GM12878 (cell line): ENCODE measurements around the gene KIF9. TPM values are rescaled to one million over a fixed set of nuclear protein-coding genes. Genes with fewer than 3 reads are reported as not detected.
"Not testable (repeated sequence)": the region's sequence is repeated elsewhere in the genome, so short reads cannot be mapped to it uniquely, and the experiment has no call there.

ENCODE experiments used
- ATAC-seq: fragments of 200-7000 bp; cut with Tn5 transposase; 3 replicates; pipeline ENCODE4 v1.9.1; 2020; ENCODE audit warnings: mild to moderate bottlenecking, moderate library complexity
- BruUV-seq: library from RNA; stranded (reverse); fragments of 400-500 nt; replicated peaks from 2 replicates; lab custom pipeline; 2021; lab: Mats Ljungman, UMichigan
- CTCF ChIA-PET: fragments of 300-600 bp; sonication (Branson Sonifier 250); formaldehyde crosslinking; extraction: SDS; loops from one replicate; lab custom pipeline; 2021; ENCODE audit warnings: inconsistent platforms; lab: Yijun Ruan, JAX
- POLR2A ChIA-PET: fragments of 350-600 bp; formaldehyde crosslinking; extraction: SDS; loops from one replicate; lab custom pipeline; 2021; ENCODE audit warnings: inconsistent platforms; lab: Charles Lee
- RAD21 ChIA-PET: fragments of 300-600 bp; sonication (Branson Sonifier 250); formaldehyde crosslinking; loops from one replicate; lab custom pipeline; 2023; ENCODE audit warnings: antibody characterized with exemption; ENCODE audit not compliant: unreplicated experiment; lab: Charles Lee
- SMC1A ChIA-PET: fragments of 300-600 bp; sonication (Branson Sonifier 250); formaldehyde crosslinking; loops from one replicate; lab custom pipeline; 2023; ENCODE audit not compliant: unreplicated experiment, uncharacterized antibody; lab: Charles Lee
- DNase-seq: peaks from one replicate; pipeline ENCODE4 v3.0.0-alpha.2; 2011; ENCODE audit warnings: low read depth, low spot score
- FAIRE-seq: peaks from 3 replicates; lab custom pipeline; 2011; peaks lifted over from hg19 to GRCh38; lab: Jason Lieb, UNC
- H2AFZ ChIP-seq: 2 replicates; pipeline ENCODE4 v1.6.0; 2011; ENCODE audit warnings: low read depth, low read length, control low read depth; ENCODE audit not compliant: control insufficient read depth
- H3K27ac ChIP-seq: 2 replicates; pipeline ENCODE4 v1.5.1; 2011; ENCODE audit warnings: control low read depth; ENCODE audit not compliant: control insufficient read depth, insufficient read depth
- H3K27me3 ChIP-seq, 2 experiments: replicated peaks in 1 of 2; 2 replicates each; pipeline versions ENCODE4 v1.6.0 to v1.6.1; 2011; ENCODE audit warnings: low read length in 1 of 2; ENCODE audit not compliant: control insufficient read depth in 2 of 2, insufficient read depth in 2 of 2
- H3K36me3 ChIP-seq, 2 experiments: 2 replicates each; pipeline ENCODE4 v1.5.1; 2011; ENCODE audit warnings: low read length in 1 of 2; ENCODE audit not compliant: control insufficient read depth in 2 of 2, insufficient read depth in 2 of 2
- H3K4me1 ChIP-seq: 2 replicates; pipeline ENCODE4 v1.6.1; 2011; ENCODE audit warnings: mild to moderate bottlenecking, low read length, moderate library complexity, mixed read lengths; ENCODE audit not compliant: control insufficient read depth, insufficient read depth
- H3K4me2 ChIP-seq: 2 replicates; pipeline ENCODE4 v1.6.0; 2011; ENCODE audit warnings: control low read depth; ENCODE audit not compliant: control insufficient read depth, insufficient read depth
- H3K4me3 ChIP-seq: fragments of 200-600 bp; sonication (generic); 2 replicates; pipeline ENCODE4 v1.5.1; 2016
- H3K79me2 ChIP-seq: 2 replicates; pipeline ENCODE4 v1.6.0; 2011; ENCODE audit warnings: low read length; ENCODE audit not compliant: control insufficient read depth, insufficient read depth
- H3K9ac ChIP-seq: 2 replicates; pipeline ENCODE4 v1.8.0; 2011; ENCODE audit warnings: low read length, control low read depth, mixed read lengths; ENCODE audit not compliant: control insufficient read depth, insufficient read depth
- H3K9me3 ChIP-seq: replicated peaks from 3 replicates; pipeline ENCODE4 v1.5.1; 2011; ENCODE audit warnings: mild to moderate bottlenecking, low read length; ENCODE audit not compliant: control insufficient read depth, insufficient read depth
- H4K20me1 ChIP-seq: 2 replicates; pipeline ENCODE4 v1.6.0; 2011; ENCODE audit not compliant: control insufficient read depth, insufficient read depth
- POLR2AphosphoS5 ChIP-seq: IDR thresholded peaks from 2 replicates; pipeline ENCODE4 v1.6.1; 2011; ENCODE audit warnings: mild to moderate bottlenecking, low read length, inconsistent platforms
- WGBS: methylation state at CpG from one replicate; pipeline ENCODE4 v1.1.6; 2016; ENCODE audit warnings: low lambda C conversion rate; ENCODE audit not compliant: insufficient replicate concordance, insufficient coverage; ENCODE audit errors: missing lambda C conversion rate; 5-methylcytosine and 5-hydroxymethylcytosine counted together
- in situ Hi-C: fragments of 300-500 bp; cut with MboI; formaldehyde crosslinking; loops from 9 replicates; pipeline ENCODE4 v1.14.3; 2018; ENCODE audit warnings: mixed read lengths
- intact Hi-C: fragments of 100-400 bp; cut with micrococcal nuclease; formaldehyde crosslinking; loops from one replicate; pipeline ENCODE4 v1.14.2; 2022; ENCODE audit not compliant: unreplicated experiment
- polyA plus RNA-seq, 11 experiments: library from polyadenylated mRNA; depleted of rRNA in 4 of 11; unstranded in 6 of 11; stranded (reverse) in 5 of 11; fragments of >200 nt; fragmentation: Nextera tagmentation in 4 of 11; fragmentation: Illumina TruSeq in 1 of 11; extraction: Ambion mirVana in 4 of 11; extraction: Trizol in 1 of 11; gene quantifications; 1 replicate in 1 of 11; 2 replicates in 10 of 11; pipeline versions ENCODE4 v1.2.1 to v1.2.3, GENCODE V29; 2011 to 2016; ENCODE audit warnings: inconsistent platforms in 2 of 11, missing spikeins in 2 of 11, low read depth in 1 of 11
- total RNA-seq, 4 experiments: library from RNA; depleted of rRNA in 3 of 4; stranded (reverse); fragments of >200 nt in 3 of 4; fragmentation: Illumina TruSeq in 1 of 4; extraction: Trizol in 1 of 4; gene quantifications; 2 replicates each; pipeline versions ENCODE4 v1.2.1 to v1.2.3, GENCODE V29; 2013 to 2021
- TF ChIP-seq, protein P1 (sequence below): fragments of 450-650 bp; IDR thresholded peaks from 2 replicates; pipeline ENCODE4 v1.6.1; 2017; ENCODE audit warnings: mild to moderate bottlenecking, moderate library complexity

KIF9 gene
- total and polyA plus RNA-seq, 10 of the 15 experiments (the other 5 are each of a cell fraction or from before 2014, with no cell fraction given): 3.0 to 10.2 (median 5.9) TPM

DNA sequence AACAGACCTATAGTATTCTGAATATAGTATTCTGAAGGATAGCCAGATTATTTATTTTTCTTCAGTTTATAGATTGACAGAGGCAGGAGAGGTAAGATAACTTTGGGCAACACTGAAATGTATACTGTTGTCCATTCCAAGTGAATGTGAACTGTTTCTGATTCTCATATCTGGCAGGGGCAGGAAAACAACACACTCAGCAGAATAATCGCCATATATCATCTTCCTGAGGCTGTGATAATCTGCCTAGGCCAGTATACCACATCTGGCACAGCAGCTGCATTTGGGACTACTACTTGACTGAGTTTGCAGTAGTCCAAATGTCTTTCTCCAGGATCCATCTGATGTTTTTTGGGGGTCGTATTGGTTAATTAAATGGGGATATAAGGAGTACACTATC lies 96.3 kb downstream of the KIF9 start (continued):
- TF ChIP-seq, protein P1, sequence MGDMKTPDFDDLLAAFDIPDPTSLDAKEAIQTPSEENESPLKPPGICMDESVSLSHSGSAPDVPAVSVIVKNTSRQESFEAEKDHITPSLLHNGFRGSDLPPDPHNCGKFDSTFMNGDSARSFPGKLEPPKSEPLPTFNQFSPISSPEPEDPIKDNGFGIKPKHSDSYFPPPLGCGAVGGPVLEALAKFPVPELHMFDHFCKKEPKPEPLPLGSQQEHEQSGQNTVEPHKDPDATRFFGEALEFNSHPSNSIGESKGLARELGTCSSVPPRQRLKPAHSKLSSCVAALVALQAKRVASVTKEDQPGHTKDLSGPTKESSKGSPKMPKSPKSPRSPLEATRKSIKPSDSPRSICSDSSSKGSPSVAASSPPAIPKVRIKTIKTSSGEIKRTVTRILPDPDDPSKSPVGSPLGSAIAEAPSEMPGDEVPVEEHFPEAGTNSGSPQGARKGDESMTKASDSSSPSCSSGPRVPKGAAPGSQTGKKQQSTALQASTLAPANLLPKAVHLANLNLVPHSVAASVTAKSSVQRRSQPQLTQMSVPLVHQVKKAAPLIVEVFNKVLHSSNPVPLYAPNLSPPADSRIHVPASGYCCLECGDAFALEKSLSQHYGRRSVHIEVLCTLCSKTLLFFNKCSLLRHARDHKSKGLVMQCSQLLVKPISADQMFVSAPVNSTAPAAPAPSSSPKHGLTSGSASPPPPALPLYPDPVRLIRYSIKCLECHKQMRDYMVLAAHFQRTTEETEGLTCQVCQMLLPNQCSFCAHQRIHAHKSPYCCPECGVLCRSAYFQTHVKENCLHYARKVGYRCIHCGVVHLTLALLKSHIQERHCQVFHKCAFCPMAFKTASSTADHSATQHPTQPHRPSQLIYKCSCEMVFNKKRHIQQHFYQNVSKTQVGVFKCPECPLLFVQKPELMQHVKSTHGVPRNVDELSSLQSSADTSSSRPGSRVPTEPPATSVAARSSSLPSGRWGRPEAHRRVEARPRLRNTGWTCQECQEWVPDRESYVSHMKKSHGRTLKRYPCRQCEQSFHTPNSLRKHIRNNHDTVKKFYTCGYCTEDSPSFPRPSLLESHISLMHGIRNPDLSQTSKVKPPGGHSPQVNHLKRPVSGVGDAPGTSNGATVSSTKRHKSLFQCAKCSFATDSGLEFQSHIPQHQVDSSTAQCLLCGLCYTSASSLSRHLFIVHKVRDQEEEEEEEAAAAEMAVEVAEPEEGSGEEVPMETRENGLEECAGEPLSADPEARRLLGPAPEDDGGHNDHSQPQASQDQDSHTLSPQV: no peak
- no peak for TF ChIP-seq POLR2AphosphoS5

DNA sequence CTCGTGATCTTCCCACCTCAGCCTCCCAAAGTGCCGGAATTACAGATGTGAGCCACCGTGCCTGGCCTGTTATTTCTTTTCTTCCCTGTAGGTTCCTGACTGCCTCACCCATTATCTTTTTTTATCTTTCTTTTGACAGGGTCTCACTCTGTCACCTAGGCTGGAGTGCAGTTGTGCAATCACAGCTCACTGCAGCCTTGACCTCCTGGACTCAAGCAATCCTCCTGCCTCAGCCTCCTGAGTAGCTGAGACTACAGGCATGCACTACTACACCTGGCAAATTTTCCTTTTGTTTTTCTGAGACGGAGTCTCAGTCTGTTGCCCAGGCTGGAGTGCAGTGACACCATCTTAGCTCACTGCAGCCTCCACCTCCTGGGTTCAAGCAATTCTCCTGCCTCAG lies 100.9 kb downstream of the KIF9 start:
- H3K4me1 ChIP-seq, H3K27me3 ChIP-seq, H4K20me1 ChIP-seq, H3K4me3 ChIP-seq, H3K27ac ChIP-seq, H3K4me2 ChIP-seq, H2AFZ ChIP-seq, ATAC-seq, BruUV-seq, FAIRE-seq, H3K9me3 ChIP-seq, POLR2A ChIA-PET, H3K79me2 ChIP-seq, intact Hi-C loops, DNase-seq, SMC1A ChIA-PET, H3K36me3 ChIP-seq, in situ Hi-C loops, H3K9ac ChIP-seq: not testable (repeated sequence)
- RAD21 ChIA-PET: interaction anchor here (0.7 to 1.8 kb wide), 2 partner anchors 17 to 141 kb away, joined by 4 read pairs; no protein-coding TSS in a partner anchor
- WGBS: 93% methylated on average over 4 of the region's 4 CpGs
- CTCF ChIA-PET: interaction anchor here (1.0 kb wide), 1 partner anchor 101 kb away, joined by 4 read pairs; the partner anchor contains the start of genes KIF9 and KLHL18

DNA sequence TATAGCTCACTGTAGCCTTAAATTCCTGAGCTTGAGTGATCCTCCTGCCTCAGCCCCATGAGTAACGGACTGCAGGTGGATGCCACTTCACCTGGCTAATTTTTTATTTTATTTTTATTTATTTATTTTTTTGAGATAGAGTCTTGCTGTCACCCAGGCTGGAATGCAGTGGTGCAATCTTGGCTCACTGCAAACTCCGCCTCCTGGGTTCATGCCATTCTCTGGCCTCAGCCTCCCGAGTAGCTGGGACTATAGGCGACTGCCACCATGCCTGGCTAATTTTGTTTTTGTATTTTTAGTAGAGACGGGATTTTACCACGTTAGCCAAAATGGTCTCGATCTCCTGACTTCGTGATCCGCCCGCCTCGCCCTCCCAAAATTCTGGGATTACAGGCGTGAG lies 102.6 kb downstream of the KIF9 start:
- H3K4me3 ChIP-seq, H3K9me3 ChIP-seq, H3K9ac ChIP-seq, H3K27ac ChIP-seq, FAIRE-seq, POLR2A ChIA-PET, ATAC-seq, H3K36me3 ChIP-seq, in situ Hi-C loops, H3K4me2 ChIP-seq, H2AFZ ChIP-seq, H3K79me2 ChIP-seq, BruUV-seq, H3K27me3 ChIP-seq, DNase-seq, H4K20me1 ChIP-seq, intact Hi-C loops: not testable (repeated sequence)
- ChIA-PET SMC1A (interaction anchor here (1.0 kb wide), 1 partner anchor 65 kb away, joined by 3 read pairs; no protein-coding TSS in a partner anchor), CTCF (interaction anchor here (0.6 kb wide), 1 partner anchor 134 kb away, joined by 3 read pairs; no protein-coding TSS in a partner anchor), RAD21 (interaction anchor here (1.5 to 1.8 kb wide), 2 partner anchors 16 kb away, joined by 4 to 7 read pairs; partner anchors contain the start of gene SETD2)
- 88% methylated on average over 12 of the region's 12 CpGs for WGBS
- H3K4me1 ChIP-seq: peaks cover 19% of the 10 kb centered on the region
